ENCODE results near the gene KIDINS220.

DNA sequence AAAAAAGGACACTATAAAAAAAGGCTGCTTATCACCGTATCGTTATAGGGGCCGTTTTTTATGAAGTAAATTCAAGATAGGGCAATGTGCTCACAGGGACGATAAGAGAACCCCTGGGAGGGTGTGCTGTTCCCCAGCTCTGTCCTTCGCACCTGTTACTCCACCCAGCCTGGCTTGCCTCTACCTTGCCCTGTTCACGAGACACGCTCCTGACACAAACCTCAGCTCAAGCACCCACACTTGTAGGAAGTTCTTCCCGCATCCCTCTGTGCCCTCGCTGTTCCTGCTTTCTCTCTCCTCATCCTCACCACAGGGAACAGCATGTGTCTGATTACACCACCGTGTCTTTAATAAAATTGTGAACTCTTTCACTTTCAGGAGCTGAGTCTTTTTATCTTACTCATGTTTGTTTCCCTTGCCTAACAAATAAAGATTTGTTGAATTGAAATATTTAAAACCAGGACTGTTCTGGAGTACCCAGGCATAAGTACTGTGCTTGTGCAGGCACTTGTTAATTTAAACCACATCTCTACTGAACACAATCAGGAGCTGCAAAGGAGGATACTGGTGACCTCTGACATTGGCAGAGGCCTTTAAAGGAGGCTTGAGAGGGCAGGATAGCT is 26.0 kb upstream of the KIDINS220 start:
- TF ChIP-seq, protein P1, sequence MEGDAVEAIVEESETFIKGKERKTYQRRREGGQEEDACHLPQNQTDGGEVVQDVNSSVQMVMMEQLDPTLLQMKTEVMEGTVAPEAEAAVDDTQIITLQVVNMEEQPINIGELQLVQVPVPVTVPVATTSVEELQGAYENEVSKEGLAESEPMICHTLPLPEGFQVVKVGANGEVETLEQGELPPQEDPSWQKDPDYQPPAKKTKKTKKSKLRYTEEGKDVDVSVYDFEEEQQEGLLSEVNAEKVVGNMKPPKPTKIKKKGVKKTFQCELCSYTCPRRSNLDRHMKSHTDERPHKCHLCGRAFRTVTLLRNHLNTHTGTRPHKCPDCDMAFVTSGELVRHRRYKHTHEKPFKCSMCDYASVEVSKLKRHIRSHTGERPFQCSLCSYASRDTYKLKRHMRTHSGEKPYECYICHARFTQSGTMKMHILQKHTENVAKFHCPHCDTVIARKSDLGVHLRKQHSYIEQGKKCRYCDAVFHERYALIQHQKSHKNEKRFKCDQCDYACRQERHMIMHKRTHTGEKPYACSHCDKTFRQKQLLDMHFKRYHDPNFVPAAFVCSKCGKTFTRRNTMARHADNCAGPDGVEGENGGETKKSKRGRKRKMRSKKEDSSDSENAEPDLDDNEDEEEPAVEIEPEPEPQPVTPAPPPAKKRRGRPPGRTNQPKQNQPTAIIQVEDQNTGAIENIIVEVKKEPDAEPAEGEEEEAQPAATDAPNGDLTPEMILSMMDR (IDR thresholded peaks at IDR 0.05): no peak
- TF ChIP-seq POLR2A (IDR thresholded peaks at IDR 0.05) (no peak), EP300 (IDR thresholded peaks at IDR 0.05) (no peak)

Data from ovary (tissue), 3 donors.